ENCODE measurements around the gene HTRA1.

GRCh38 chr10:122468307-122468925, 7.1 kb downstream of the HTRA1 start:
- TF ChIP-seq CTCF (IDR thresholded peaks at IDR 0.05), result no peak
- TF ChIP-seq EP300 (IDR thresholded peaks at IDR 0.05), result no peak

All from sigmoid colon (tissue), 4 donors.